ENCODE data around the gene ASIC5.

- TF ChIP-seq EP300 (IDR thresholded peaks at IDR 0.05; ENCODE audit: low read depth) (no peak), POLR2AphosphoS5 (IDR thresholded peaks at IDR 0.05) (no peak), POLR2A (IDR thresholded peaks at IDR 0.05) (no peak), CTCF (IDR thresholded peaks at IDR 0.05) (no peak)
These were observed 47.0 kb downstream of the ASIC5 start for GRCh38 chr4:155819066-155819465.
